ENCODE measurements around the gene TRIOBP.
"Not testable (repeated sequence)": the region's sequence is repeated elsewhere in the genome, so short reads cannot be mapped to it uniquely, and the experiment has no call there.

TRIOBP gene

GRCh38 chr22:37792494-37792893 is 95.6 kb downstream of the TRIOBP start:
- Mint-ChIP-seq H3K36me3 (ENCODE audit: low read depth) (no peaks in the 10 kb centered on the region), H3K4me1 (ENCODE audit: low read depth) (no peaks in the 10 kb centered on the region), H3K9me3 (no peaks in the 10 kb centered on the region), H3K27ac (no peak overlapping the region), H3K27me3 (ENCODE audit: low read depth) (no peaks in the 10 kb centered on the region), H3K4me3 (no peak overlapping the region)
- no peak for DNase-seq (ENCODE audit: low spot score)

- Mint-ChIP-seq H3K27ac (no peak overlapping the region), H3K4me3 (no peak overlapping the region), H3K9me3 (no peaks in the 10 kb centered on the region), H3K36me3 (ENCODE audit: low read depth) (no peaks in the 10 kb centered on the region), H3K4me1 (ENCODE audit: low read depth) (no peaks in the 10 kb centered on the region), H3K27me3 (ENCODE audit: low read depth) (peaks cover 3% of the 10 kb centered on the region)
- no peak for DNase-seq (ENCODE audit: low spot score)
These were observed 97.5 kb downstream of the TRIOBP start for GRCh38 chr22:37794376-37794775.

GRCh38 chr22:37796079-37796478 is 99.2 kb downstream of the TRIOBP start:
- peaks cover 7% of the 10 kb centered on the region for H3K27me3 Mint-ChIP-seq (ENCODE audit: low read depth)
- no peaks in the 10 kb centered on the region for H3K4me1 Mint-ChIP-seq (ENCODE audit: low read depth)
- no peak overlapping the region for H3K27ac Mint-ChIP-seq
- DNase-seq (ENCODE audit: low spot score): no peak
- H3K4me3 Mint-ChIP-seq: no peak overlapping the region
- no peaks in the 10 kb centered on the region for H3K9me3 Mint-ChIP-seq
- H3K36me3 Mint-ChIP-seq (ENCODE audit: low read depth): no peaks in the 10 kb centered on the region

- not testable (repeated sequence) for H3K27ac Mint-ChIP-seq; H3K27me3 Mint-ChIP-seq (ENCODE audit: low read depth); DNase-seq (ENCODE audit: low spot score); H3K9me3 Mint-ChIP-seq; H3K4me1 Mint-ChIP-seq (ENCODE audit: low read depth); H3K4me3 Mint-ChIP-seq; H3K36me3 Mint-ChIP-seq (ENCODE audit: low read depth)
These were observed 100.4 kb downstream of the TRIOBP start for GRCh38 chr22:37797259-37797658.

- Mint-ChIP-seq H3K27me3 (ENCODE audit: low read depth) (peaks cover 15% of the 10 kb centered on the region), H3K9me3 (no peaks in the 10 kb centered on the region), H3K27ac (no peak overlapping the region), H3K36me3 (ENCODE audit: low read depth) (no peaks in the 10 kb centered on the region), H3K4me3 (no peak overlapping the region), H3K4me1 (ENCODE audit: low read depth) (peaks cover 6% of the 10 kb centered on the region)
- no peak for DNase-seq (ENCODE audit: low spot score)
These were observed 101.1 kb downstream of the TRIOBP start for GRCh38 chr22:37797874-37798500.

- not testable (repeated sequence) for H3K9me3 Mint-ChIP-seq; H3K36me3 Mint-ChIP-seq (ENCODE audit: low read depth); H3K27ac Mint-ChIP-seq; H3K4me3 Mint-ChIP-seq; DNase-seq (ENCODE audit: low spot score)
- H3K27me3 Mint-ChIP-seq (ENCODE audit: low read depth): peaks cover 26% of the 10 kb centered on the region
- H3K4me1 Mint-ChIP-seq (ENCODE audit: low read depth): peaks cover 13% of the 10 kb centered on the region
These were observed 103.1 kb downstream of the TRIOBP start for GRCh38 chr22:37799979-37800378.

GRCh38 chr22:37801946-37802309 is 105.1 kb downstream of the TRIOBP start:
- Mint-ChIP-seq H3K9me3 (no peaks in the 10 kb centered on the region), H3K4me1 (ENCODE audit: low read depth) (peaks cover 27% of the 10 kb centered on the region), H3K36me3 (ENCODE audit: low read depth) (no peaks in the 10 kb centered on the region), H3K4me3 (peak overlapping the region; percentile 82), H3K27me3 (ENCODE audit: low read depth) (peaks cover 42% of the 10 kb centered on the region), H3K27ac (no peak overlapping the region)
- DNase-seq (ENCODE audit: low spot score): no peak

- Mint-ChIP-seq H3K27ac (peak overlapping the region; percentile 20), H3K9me3 (no peaks in the 10 kb centered on the region)
These were observed 105.7 kb downstream of the TRIOBP start for GRCh38 chr22:37802310-37803194.

GRCh38 chr22:37803195-37803638 is 106.4 kb downstream of the TRIOBP start:
- H3K36me3 Mint-ChIP-seq (ENCODE audit: low read depth): no peaks in the 10 kb centered on the region
- H3K4me1 Mint-ChIP-seq (ENCODE audit: low read depth): peaks cover 29% of the 10 kb centered on the region
- peaks cover 42% of the 10 kb centered on the region for H3K27me3 Mint-ChIP-seq (ENCODE audit: low read depth)
- H3K9me3 Mint-ChIP-seq: no peaks in the 10 kb centered on the region
- peak overlapping the region; percentile 78 for H3K4me3 Mint-ChIP-seq
- DNase-seq (ENCODE audit: low spot score): no peak
- peak overlapping the region; percentile 20 for H3K27ac Mint-ChIP-seq

More at GRCh38 chr22:37802310-37803194, 105.7 kb downstream of the TRIOBP start:
- peaks cover 28% of the 10 kb centered on the region for H3K4me1 Mint-ChIP-seq (ENCODE audit: low read depth)
- H3K27me3 Mint-ChIP-seq (ENCODE audit: low read depth): peaks cover 42% of the 10 kb centered on the region
- H3K36me3 Mint-ChIP-seq (ENCODE audit: low read depth): no peaks in the 10 kb centered on the region
- H3K4me3 Mint-ChIP-seq: peak overlapping the region; percentile 78
- DNase-seq (ENCODE audit: low spot score): peak; percentile 17

GRCh38 chr22:37803639-37804351 is 106.9 kb downstream of the TRIOBP start:
- Mint-ChIP-seq H3K27ac (peak overlapping the region; percentile 75), H3K36me3 (ENCODE audit: low read depth) (no peaks in the 10 kb centered on the region), H3K9me3 (no peaks in the 10 kb centered on the region), H3K4me1 (ENCODE audit: low read depth) (peaks cover 31% of the 10 kb centered on the region), H3K27me3 (ENCODE audit: low read depth) (peaks cover 42% of the 10 kb centered on the region), H3K4me3 (peak overlapping the region; percentile 78)
- DNase-seq (ENCODE audit: low spot score): no peak

GRCh38 chr22:37804352-37804880 is 107.6 kb downstream of the TRIOBP start:
- H3K4me1 Mint-ChIP-seq (ENCODE audit: low read depth): peaks cover 33% of the 10 kb centered on the region
- peak overlapping the region; percentile 78 for H3K4me3 Mint-ChIP-seq
- H3K9me3 Mint-ChIP-seq: no peaks in the 10 kb centered on the region
- H3K27me3 Mint-ChIP-seq (ENCODE audit: low read depth): peaks cover 39% of the 10 kb centered on the region
- no peaks in the 10 kb centered on the region for H3K36me3 Mint-ChIP-seq (ENCODE audit: low read depth)
- H3K27ac Mint-ChIP-seq: peak overlapping the region; percentile 75
- DNase-seq (ENCODE audit: low spot score): no peak

GRCh38 chr22:37804881-37805809 is 108.3 kb downstream of the TRIOBP start:
- Mint-ChIP-seq H3K36me3 (ENCODE audit: low read depth) (no peaks in the 10 kb centered on the region), H3K27me3 (ENCODE audit: low read depth) (peaks cover 39% of the 10 kb centered on the region), H3K4me1 (ENCODE audit: low read depth) (peaks cover 33% of the 10 kb centered on the region), H3K9me3 (no peaks in the 10 kb centered on the region), H3K27ac (peak overlapping the region; percentile 65), H3K4me3 (peak overlapping the region; percentile 77)
- peak; percentile 87 for DNase-seq (ENCODE audit: low spot score)

GRCh38 chr22:37805810-37806277 is 109.0 kb downstream of the TRIOBP start:
- DNase-seq (ENCODE audit: low spot score): no peak
- Mint-ChIP-seq H3K27ac (peak overlapping the region; percentile 65), H3K36me3 (ENCODE audit: low read depth) (no peaks in the 10 kb centered on the region), H3K27me3 (ENCODE audit: low read depth) (peaks cover 36% of the 10 kb centered on the region), H3K4me3 (peak overlapping the region; percentile 77), H3K4me1 (ENCODE audit: low read depth) (peaks cover 33% of the 10 kb centered on the region), H3K9me3 (no peaks in the 10 kb centered on the region)

Measured in T-helper 2 cell treated with Interferon-gamma antibody and Interleukin-4, amounts not matched to agents 5 μg/mL and 100 μg/mL, for 36 hours (primary cell).